C4-2B (cell line): Measurements from ENCODE around the gene CIRBP.
A peak's percentile ranks its signal among the peaks of the same experiment; 100 is the strongest.

Source experiments
- H3K27ac ChIP-seq: fragments of 450-650 bp; 2 replicates; pipeline ENCODE4 v1.5.1; 2017
- CTCF ChIP-seq: fragments of 450-650 bp; conservative IDR thresholded peaks from 2 replicates; pipeline ENCODE4 v1.5.1; 2017; ENCODE audit warnings: mild to moderate bottlenecking
- ZFX ChIP-seq: fragments of 450-650 bp; IDR thresholded peaks from 2 replicates; pipeline ENCODE4 v1.6.1; 2017

Gene CIRBP

GRCh38 chr19:1240925-1241324, 28.2 kb upstream of the CIRBP start:
- H3K27ac ChIP-seq: peak overlapping the region; percentile 97
- TF ChIP-seq ZFX: no peak
- no peak for TF ChIP-seq CTCF

- H3K27ac ChIP-seq: peak within 1 kb of the TSS; percentile 97
- TF ChIP-seq ZFX: peak; percentile 66; the same call in 1 of the 2 replicates
- no peak for TF ChIP-seq CTCF
Observed at GRCh38 chr19:1241417-1242095, 27.6 kb upstream of the CIRBP start, which contains the start of gene ATP5F1D. Gene ATP5F1D, plus strand, starts transcription at chr19:1241751. Its CDS starts 100 bp downstream, at chr19:1241851.

- peak overlapping the region; percentile 97 for H3K27ac ChIP-seq
Observed at GRCh38 chr19:1243768-1244692, 25.1 kb upstream of the CIRBP start.

GRCh38 chr19:1244693-1245451, 24.3 kb upstream of the CIRBP start:
- H3K27ac ChIP-seq: peak overlapping the region; percentile 97

More at GRCh38 chr19:1243768-1244692, 25.1 kb upstream of the CIRBP start:
- peak; percentile 45; the same call in 1 of the 2 replicates for TF ChIP-seq ZFX
- peak; percentile 98 for TF ChIP-seq CTCF

GRCh38 chr19:1245494-1246264, 23.5 kb upstream of the CIRBP start:
- peak overlapping the region; percentile 97 for H3K27ac ChIP-seq
- TF ChIP-seq CTCF (no peak), ZFX (no peak)

More at GRCh38 chr19:1244693-1245451, 24.3 kb upstream of the CIRBP start:
- peak; percentile 62 for TF ChIP-seq CTCF
- TF ChIP-seq ZFX: no peak

GRCh38 chr19:1246265-1247087, 22.7 kb upstream of the CIRBP start:
- peak overlapping the region; percentile 97 for H3K27ac ChIP-seq
